H9 (cell line): Measurements from ENCODE around the gene KCNIP4. TPM values are rescaled to one million over a fixed set of nuclear protein-coding genes. Genes with fewer than 3 reads are reported as not detected.

Experiments
- DNase-seq: peaks from one replicate; pipeline ENCODE4 v3.0.0-alpha.2; 2017
- H2AFZ ChIP-seq: one replicate; pipeline ENCODE4 v1.6.1; 2013; ENCODE audit warnings: mild to moderate bottlenecking, low read length, control low read depth, moderate library complexity
- H2AK5ac ChIP-seq: 2 replicates; pipeline ENCODE4 v1.6.1; 2013; ENCODE audit warnings: low read length, control low read depth, mixed read lengths; ENCODE audit not compliant: insufficient read length
- H2BK120ac ChIP-seq: one replicate; pipeline ENCODE4 v1.6.1; 2013; ENCODE audit warnings: low read depth, mild to moderate bottlenecking, low read length, control low read depth, inconsistent platforms; ENCODE audit not compliant: poor library complexity, severe bottlenecking
- H2BK12ac ChIP-seq: 2 replicates; pipeline ENCODE4 v1.6.1; 2013; ENCODE audit warnings: low read length, control low read depth, mixed read lengths, low read depth; ENCODE audit not compliant: insufficient read length
- H2BK15ac ChIP-seq: 2 replicates; pipeline ENCODE4 v1.6.1; 2013; ENCODE audit warnings: low read depth, low read length, control low read depth
- H2BK20ac ChIP-seq: one replicate; pipeline ENCODE4 v1.6.1; 2013; ENCODE audit warnings: low read depth, mild to moderate bottlenecking, low read length, control low read depth, inconsistent platforms; ENCODE audit not compliant: poor library complexity, severe bottlenecking
- H2BK5ac ChIP-seq: 2 replicates; pipeline ENCODE4 v1.6.1; 2013; ENCODE audit warnings: low read length, control low read depth, mixed read lengths; ENCODE audit not compliant: insufficient read length
- H3K14ac ChIP-seq: 2 replicates; pipeline ENCODE4 v1.6.1; 2013; ENCODE audit warnings: low read length, control low read depth; ENCODE audit not compliant: insufficient read depth
- H3K18ac ChIP-seq: 2 replicates; pipeline ENCODE4 v1.6.1; 2013; ENCODE audit warnings: low read depth, mild to moderate bottlenecking, mixed read lengths, low read length, control low read depth; ENCODE audit not compliant: insufficient read length
- H3K23ac ChIP-seq: 2 replicates; pipeline ENCODE4 v1.6.1; 2013; ENCODE audit warnings: low read length, control low read depth, mixed read lengths, low read depth; ENCODE audit not compliant: insufficient read length
- H3K23me2 ChIP-seq: 2 replicates; pipeline ENCODE4 v1.6.1; 2013; ENCODE audit warnings: low read depth, mild to moderate bottlenecking, mixed read lengths, low read length, control low read depth; ENCODE audit not compliant: insufficient read length, poor library complexity, severe bottlenecking
- H3K27ac ChIP-seq: 2 replicates; pipeline ENCODE4 v1.5.1; 2013; ENCODE audit warnings: low read length, control low read depth, mixed read lengths, low read depth; ENCODE audit not compliant: insufficient read length
- H3K27me3 ChIP-seq: 2 replicates; pipeline ENCODE4 v1.6.1; 2013; ENCODE audit warnings: low read length, control low read depth, inconsistent platforms; ENCODE audit not compliant: insufficient read depth
- H3K4ac ChIP-seq: 2 replicates; pipeline ENCODE4 v1.6.1; 2013; ENCODE audit warnings: low read depth, mild to moderate bottlenecking, control low read depth, inconsistent platforms, low read length, moderate library complexity
- H3K4me1 ChIP-seq: 2 replicates; pipeline ENCODE4 v1.6.1; 2013; ENCODE audit warnings: low read length, control low read depth, inconsistent platforms; ENCODE audit not compliant: insufficient read depth
- H3K4me2 ChIP-seq: 2 replicates; pipeline ENCODE4 v1.6.1; 2013; ENCODE audit warnings: low read length, control low read depth, mixed read lengths; ENCODE audit not compliant: insufficient read length, insufficient read depth
- H3K56ac ChIP-seq: 2 replicates; pipeline ENCODE4 v1.6.1; 2013; ENCODE audit warnings: low read depth, mild to moderate bottlenecking, mixed read lengths, low read length, control low read depth; ENCODE audit not compliant: insufficient read length
- H3K79me1 ChIP-seq: 2 replicates; pipeline ENCODE4 v1.6.1; 2013; ENCODE audit warnings: low read depth, mild to moderate bottlenecking, moderate library complexity, low read length, control low read depth, inconsistent platforms; ENCODE audit not compliant: insufficient read depth, poor library complexity, severe bottlenecking
- H3K79me2 ChIP-seq: 2 replicates; pipeline ENCODE4 v1.6.1; 2013; ENCODE audit warnings: low read length, control low read depth, inconsistent platforms; ENCODE audit not compliant: insufficient read depth
- H3K9ac ChIP-seq: 2 replicates; pipeline ENCODE4 v1.6.1; 2013; ENCODE audit warnings: low read length, control low read depth, mixed read lengths; ENCODE audit not compliant: insufficient read length; ENCODE audit errors: extremely low read depth
- H3K9me3 ChIP-seq: one replicate; pipeline ENCODE4 v1.6.1; 2013; ENCODE audit warnings: low read depth, low read length, inconsistent platforms; ENCODE audit not compliant: control insufficient read depth
- H3T11ph ChIP-seq: one replicate; pipeline ENCODE4 v1.6.1; 2013; ENCODE audit warnings: mild to moderate bottlenecking, low read length, control low read depth, inconsistent platforms
- H4K20me1 ChIP-seq: one replicate; pipeline ENCODE4 v1.6.1; 2013; ENCODE audit not compliant: control insufficient read depth, insufficient read length, insufficient read depth
- H4K5ac ChIP-seq: 2 replicates; pipeline ENCODE4 v1.6.1; 2013; ENCODE audit warnings: low read depth, mild to moderate bottlenecking, mixed read lengths, low read length, control low read depth; ENCODE audit not compliant: insufficient read length
- H4K8ac ChIP-seq: replicated peaks from 2 replicates; pipeline ENCODE4 v1.6.1; 2013; ENCODE audit warnings: low read length, control low read depth, mixed read lengths, low read depth; ENCODE audit not compliant: insufficient read length
- H4K91ac ChIP-seq: 2 replicates; pipeline ENCODE4 v1.6.1; 2013; ENCODE audit warnings: low read depth, mild to moderate bottlenecking, moderate library complexity, mixed read lengths, low read length, control low read depth; ENCODE audit not compliant: insufficient read length
- H3K27ac Mint-ChIP-seq, 3 experiments: 2 replicates in 2 of 3; 3 replicates in 1 of 3; pipeline ENCODE4 v1.8.0; 2020 to 2021; ENCODE audit warnings: mixed read lengths in 3 of 3, mild to moderate bottlenecking in 1 of 3, moderate library complexity in 1 of 3
- H3K27me3 Mint-ChIP-seq: 2 replicates; pipeline ENCODE4 v1.8.0; 2021; ENCODE audit warnings: low read depth, mild to moderate bottlenecking, moderate library complexity, mixed read lengths
- H3K36me3 Mint-ChIP-seq, 3 experiments: 2 replicates in 2 of 3; 3 replicates in 1 of 3; pipeline ENCODE4 v1.8.0; 2020 to 2021; ENCODE audit warnings: low read depth in 3 of 3, mixed read lengths in 3 of 3; ENCODE audit not compliant: insufficient read depth in 1 of 3
- H3K4me1 Mint-ChIP-seq, 2 experiments: 2 replicates each; pipeline ENCODE4 v1.8.0; 2020; ENCODE audit warnings: mixed read lengths in 2 of 2
- H3K4me3 Mint-ChIP-seq, 2 experiments: 2 replicates in 1 of 2; 3 replicates in 1 of 2; pipeline ENCODE4 v1.8.0; 2020 to 2021; ENCODE audit warnings: mild to moderate bottlenecking in 2 of 2, mixed read lengths in 2 of 2, moderate library complexity in 1 of 2
- H3K9me3 Mint-ChIP-seq, 2 experiments: 2 replicates in 1 of 2; 3 replicates in 1 of 2; pipeline ENCODE4 v1.8.0; 2020; ENCODE audit warnings: mild to moderate bottlenecking in 2 of 2, mixed read lengths in 2 of 2, moderate library complexity in 1 of 2
- CTCF ChIP-seq: fragments of 200-600 bp; sonication (generic); conservative IDR thresholded peaks from 3 replicates; pipeline ENCODE4 v1.8.0; 2021; ENCODE audit warnings: antibody characterized with exemption, mild to moderate bottlenecking
- WGBS: extraction: QIAGEN DNeasy Blood & Tissue Kit; methylation state at CpG from one replicate; pipeline ENCODE4 v1.1.7; 2013; ENCODE audit warnings: missing lambda C conversion rate, low lambda C conversion rate, mixed read lengths; ENCODE audit not compliant: insufficient read length; ENCODE audit errors: extremely low coverage; 5-methylcytosine and 5-hydroxymethylcytosine counted together
- total RNA-seq: library from RNA; stranded (reverse); gene quantifications from 2 replicates; pipeline ENCODE4 v1.2.1, GENCODE V29; 2021

The KCNIP4 gene
- total RNA-seq, 1 experiment from 2014 or later = not detected

GRCh38 chr4:21900211-21900610 is 48.4 kb downstream of the KCNIP4 start:
- WGBS = no CpG with 5 or more reads among the region's 2 CpGs
- H2AFZ ChIP-seq = no peak overlapping the region
- Mint-ChIP-seq H3K27me3 (no peaks in the 10 kb centered on the region), H3K4me3 (no peak overlapping the region), H3K36me3 (peaks cover 0 to 6% (median 3%) of the 10 kb centered on the region in 3 experiments; a peak in 2 of 7 replicates), H3K9me3 (peaks cover 12 to 15% of the 10 kb centered on the region in 2 experiments; a peak in 4 of 5 replicates), H3K27ac (no peak overlapping the region), H3K4me1 (no peaks in the 10 kb centered on the region)
- no peaks in the 10 kb centered on the region for H3K27me3 ChIP-seq
- H3K9ac ChIP-seq = no peak overlapping the region
- H2BK20ac ChIP-seq = no peak overlapping the region
- no peak overlapping the region for H2BK5ac ChIP-seq
- no peak for TF ChIP-seq CTCF
- H2BK15ac ChIP-seq = no peak overlapping the region
- no peak overlapping the region for H3K4me2 ChIP-seq
- H3K23me2 ChIP-seq = no peaks in the 10 kb centered on the region
- no peak overlapping the region for H3K4ac ChIP-seq
- H2BK120ac ChIP-seq = no peak overlapping the region
- no peak overlapping the region for H4K91ac ChIP-seq
- no peak overlapping the region for H3K27ac ChIP-seq
- H3K79me1 ChIP-seq = no peaks in the 10 kb centered on the region
- no peak overlapping the region for H3T11ph ChIP-seq
- H3K23ac ChIP-seq = no peak overlapping the region
- DNase-seq = no peak
- no peaks in the 10 kb centered on the region for H3K4me1 ChIP-seq
- H3K79me2 ChIP-seq = no peaks in the 10 kb centered on the region
- no peak overlapping the region for H2AK5ac ChIP-seq
- H3K18ac ChIP-seq = no peak overlapping the region
- H4K20me1 ChIP-seq = no peaks in the 10 kb centered on the region
- H2BK12ac ChIP-seq = no peak overlapping the region
- H3K9me3 ChIP-seq = peaks cover 12% of the 10 kb centered on the region
- no peak overlapping the region for H4K8ac ChIP-seq
- no peak overlapping the region for H4K5ac ChIP-seq
- no peak overlapping the region for H3K56ac ChIP-seq
- no peak overlapping the region for H3K14ac ChIP-seq
